Neural progenitor cell (in vitro differentiated cells): ENCODE results near the gene PMS1. TPM values are rescaled to one million over a fixed set of nuclear protein-coding genes. Genes with fewer than 3 reads are reported as not detected.

Experiments
- DNase-seq: peaks from one replicate; pipeline ENCODE4 v3.0.0-alpha.2; 2016; ENCODE audit warnings: low spot score
- H2AFZ ChIP-seq: fragments of 200-600 bp; sonication (generic); replicated peaks from 2 replicates; pipeline ENCODE4 v1.6.1; 2016; ENCODE audit warnings: antibody characterized with exemption
- H3F3A ChIP-seq: fragments of 200-600 bp; sonication (generic); 2 replicates; pipeline ENCODE4 v1.6.1; 2016; ENCODE audit warnings: antibody characterized with exemption, low read depth
- H3K27ac ChIP-seq: fragments of 200-600 bp; sonication (generic); 2 replicates; pipeline ENCODE4 v1.5.1; 2016; ENCODE audit warnings: mild to moderate bottlenecking
- H3K27me3 ChIP-seq: fragments of 200-600 bp; sonication (generic); 2 replicates; pipeline ENCODE4 v1.6.1; 2016; ENCODE audit warnings: mild to moderate bottlenecking, moderate library complexity
- H3K36me3 ChIP-seq: fragments of 200-600 bp; sonication (generic); 2 replicates; pipeline ENCODE4 v1.5.1; 2016
- H3K4me1 ChIP-seq: fragments of 200-600 bp; sonication (generic); 2 replicates; pipeline ENCODE4 v1.6.1; 2016; ENCODE audit warnings: mixed run types
- H3K4me2 ChIP-seq: fragments of 200-600 bp; sonication (generic); 2 replicates; pipeline ENCODE4 v1.6.1; 2016
- H3K4me3 ChIP-seq: fragments of 200-600 bp; sonication (generic); 2 replicates; pipeline ENCODE4 v1.5.1; 2016
- H3K79me2 ChIP-seq: fragments of 200-600 bp; sonication (generic); 2 replicates; pipeline ENCODE4 v1.6.1; 2016; ENCODE audit warnings: low read depth
- H3K9ac ChIP-seq: fragments of 200-600 bp; sonication (generic); 2 replicates; pipeline ENCODE4 v1.6.1; 2016
- H3K9me3 ChIP-seq: fragments of 200-600 bp; sonication (generic); 2 replicates; pipeline ENCODE4 v1.5.1; 2016; ENCODE audit warnings: low read depth
- H4K20me1 ChIP-seq: fragments of 200-600 bp; sonication (generic); 2 replicates; pipeline ENCODE4 v1.6.1; 2016; ENCODE audit warnings: low read depth
- H3K27ac Mint-ChIP-seq: 3 replicates; pipeline ENCODE4 v1.8.0; 2021; ENCODE audit warnings: mixed read lengths
- H3K27me3 Mint-ChIP-seq: 2 replicates; pipeline ENCODE4 v1.8.0; 2022; ENCODE audit warnings: low read depth, mild to moderate bottlenecking, inconsistent platforms, moderate library complexity, mixed read lengths; ENCODE audit not compliant: insufficient read depth
- H3K36me3 Mint-ChIP-seq: 3 replicates; pipeline ENCODE4 v1.8.0; 2021; ENCODE audit warnings: mixed read lengths
- H3K4me1 Mint-ChIP-seq: 3 replicates; pipeline ENCODE4 v1.8.0; 2021; ENCODE audit warnings: mixed read lengths
- H3K4me3 Mint-ChIP-seq: 3 replicates; pipeline ENCODE4 v1.8.0; 2021; ENCODE audit warnings: mild to moderate bottlenecking, moderate library complexity, mixed read lengths
- H3K9me3 Mint-ChIP-seq: 3 replicates; pipeline ENCODE4 v1.8.0; 2020; ENCODE audit warnings: mixed read lengths
- EZH2 ChIP-seq: fragments of 200-600 bp; sonication (generic); IDR thresholded peaks from 2 replicates; pipeline ENCODE4 v1.6.1; 2017; ENCODE audit warnings: antibody characterized with exemption, mild to moderate bottlenecking, moderate library complexity
- EZH2phosphoT487 ChIP-seq: fragments of 200-600 bp; sonication (generic); IDR thresholded peaks from 2 replicates; pipeline ENCODE4 v1.6.1; 2017; ENCODE audit warnings: antibody characterized with exemption
- total RNA-seq: library from RNA; depleted of rRNA; stranded (reverse); fragments of >200 nt; gene quantifications from 2 replicates; pipeline ENCODE4 v1.2.3, GENCODE V29; 2015; ENCODE audit warnings: low replicate concordance
- TF ChIP-seq, protein P1 (sequence below): fragments of 200-600 bp; sonication (generic); IDR thresholded peaks from 2 replicates; pipeline ENCODE4 v1.5.1; 2017; ENCODE audit warnings: antibody characterized with exemption, mild to moderate bottlenecking

Gene PMS1
- total RNA-seq, 1 donor from 2014 or later: 97.9 TPM

GRCh38 chr2:189841019-189841418 is 56.8 kb downstream of the PMS1 start:
- no peaks in the 10 kb centered on the region for H3K9me3 ChIP-seq
- H4K20me1 ChIP-seq: peaks cover 4% of the 10 kb centered on the region
- Mint-ChIP-seq H3K36me3 (peaks cover 11% of the 10 kb centered on the region), H3K27me3 (peaks cover 3% of the 10 kb centered on the region), H3K4me1 (no peaks in the 10 kb centered on the region), H3K4me3 (no peak overlapping the region), H3K9me3 (no peaks in the 10 kb centered on the region), H3K27ac (no peak overlapping the region)
- H3K4me3 ChIP-seq: no peak overlapping the region
- H3K27ac ChIP-seq: no peak overlapping the region
- no peaks in the 10 kb centered on the region for H3K36me3 ChIP-seq
- H3K4me1 ChIP-seq: no peaks in the 10 kb centered on the region
- peaks cover 9% of the 10 kb centered on the region for H3K79me2 ChIP-seq
- H2AFZ ChIP-seq: no peak overlapping the region
- DNase-seq: no peak
- TF ChIP-seq EZH2phosphoT487 (no peak), EZH2 (no peak)
- TF ChIP-seq, protein P1, sequence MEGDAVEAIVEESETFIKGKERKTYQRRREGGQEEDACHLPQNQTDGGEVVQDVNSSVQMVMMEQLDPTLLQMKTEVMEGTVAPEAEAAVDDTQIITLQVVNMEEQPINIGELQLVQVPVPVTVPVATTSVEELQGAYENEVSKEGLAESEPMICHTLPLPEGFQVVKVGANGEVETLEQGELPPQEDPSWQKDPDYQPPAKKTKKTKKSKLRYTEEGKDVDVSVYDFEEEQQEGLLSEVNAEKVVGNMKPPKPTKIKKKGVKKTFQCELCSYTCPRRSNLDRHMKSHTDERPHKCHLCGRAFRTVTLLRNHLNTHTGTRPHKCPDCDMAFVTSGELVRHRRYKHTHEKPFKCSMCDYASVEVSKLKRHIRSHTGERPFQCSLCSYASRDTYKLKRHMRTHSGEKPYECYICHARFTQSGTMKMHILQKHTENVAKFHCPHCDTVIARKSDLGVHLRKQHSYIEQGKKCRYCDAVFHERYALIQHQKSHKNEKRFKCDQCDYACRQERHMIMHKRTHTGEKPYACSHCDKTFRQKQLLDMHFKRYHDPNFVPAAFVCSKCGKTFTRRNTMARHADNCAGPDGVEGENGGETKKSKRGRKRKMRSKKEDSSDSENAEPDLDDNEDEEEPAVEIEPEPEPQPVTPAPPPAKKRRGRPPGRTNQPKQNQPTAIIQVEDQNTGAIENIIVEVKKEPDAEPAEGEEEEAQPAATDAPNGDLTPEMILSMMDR: no peak
- no peaks in the 10 kb centered on the region for H3F3A ChIP-seq
- H3K27me3 ChIP-seq: no peaks in the 10 kb centered on the region
- H3K4me2 ChIP-seq: no peak overlapping the region
- H3K9ac ChIP-seq: no peak overlapping the region

GRCh38 chr2:189848276-189848675 is 64.0 kb downstream of the PMS1 start:
- peaks cover 3% of the 10 kb centered on the region for H3K36me3 ChIP-seq
- no peaks in the 10 kb centered on the region for H3F3A ChIP-seq
- Mint-ChIP-seq H3K4me3 (no peak overlapping the region), H3K4me1 (peaks cover 11% of the 10 kb centered on the region), H3K27me3 (no peaks in the 10 kb centered on the region), H3K27ac (no peak overlapping the region), H3K9me3 (no peaks in the 10 kb centered on the region), H3K36me3 (peaks cover 9% of the 10 kb centered on the region)
- H3K4me1 ChIP-seq: peaks cover 27% of the 10 kb centered on the region
- no peak overlapping the region for H3K9ac ChIP-seq
- no peak for DNase-seq
- H3K27me3 ChIP-seq: no peaks in the 10 kb centered on the region
- no peak overlapping the region for H3K4me2 ChIP-seq
- TF ChIP-seq, protein P1: no peak
- TF ChIP-seq EZH2phosphoT487 (no peak), EZH2 (no peak)
- peaks cover 21% of the 10 kb centered on the region for H4K20me1 ChIP-seq
- no peaks in the 10 kb centered on the region for H3K79me2 ChIP-seq
- H3K27ac ChIP-seq: no peak overlapping the region
- no peaks in the 10 kb centered on the region for H3K9me3 ChIP-seq
- H2AFZ ChIP-seq: no peak overlapping the region
- no peak overlapping the region for H3K4me3 ChIP-seq

- no peak for TF ChIP-seq EZH2
- TF ChIP-seq, protein P1: no peak
- no peak for TF ChIP-seq EZH2phosphoT487
- Histone ChIP-seq H3F3A (no peaks in the 10 kb centered on the region), H2AFZ (no peak overlapping the region), H3K79me2 (no peaks in the 10 kb centered on the region), H3K4me3 (no peak overlapping the region), H3K4me1 (peaks cover 27% of the 10 kb centered on the region), H3K4me2 (no peak overlapping the region), H3K36me3 (peaks cover 7% of the 10 kb centered on the region), H3K9me3 (no peaks in the 10 kb centered on the region), H4K20me1 (peaks cover 21% of the 10 kb centered on the region), H3K27me3 (no peaks in the 10 kb centered on the region), H3K9ac (no peak overlapping the region), H3K27ac (no peak overlapping the region)
- Mint-ChIP-seq H3K27me3 (no peaks in the 10 kb centered on the region), H3K4me1 (peaks cover 11% of the 10 kb centered on the region), H3K27ac (no peak overlapping the region), H3K9me3 (no peaks in the 10 kb centered on the region), H3K36me3 (peaks cover 9% of the 10 kb centered on the region), H3K4me3 (no peak overlapping the region)
- DNase-seq: no peak
These were observed 65.3 kb downstream of the PMS1 start for GRCh38 chr2:189849550-189849949.
